SIG-M5 treated with dmso at 0.1 percent for 504 hours (cell line): ENCODE data around the gene EFCAB9.
"Not testable (repeated sequence)": the region's sequence is repeated elsewhere in the genome, so short reads cannot be mapped to it uniquely, and the experiment has no call there.

Experiments used
- DNase-seq: peaks from one replicate; lab custom pipeline; 2025; ENCODE audit not compliant: unreplicated experiment; lab: John Stamatoyannopoulos, UW

The EFCAB9 gene

DNA sequence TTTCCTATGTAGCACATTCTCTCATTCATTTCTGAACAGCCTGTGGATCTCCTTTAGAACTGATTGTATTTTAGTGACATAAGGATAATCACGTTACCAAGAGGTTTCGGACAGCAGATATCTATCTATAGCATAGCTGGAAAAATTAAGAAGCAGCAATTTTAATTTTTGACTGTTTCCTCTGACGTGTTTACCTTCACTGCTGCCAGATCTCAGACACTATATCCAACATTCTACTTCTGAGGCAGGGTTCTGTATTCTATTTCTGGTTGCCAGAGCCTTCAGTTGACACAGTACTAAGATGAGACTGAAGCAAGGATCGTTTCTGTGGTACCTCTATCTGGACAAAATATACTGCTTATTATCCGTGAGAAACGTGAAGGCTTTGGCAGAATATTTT, at the start of gene EFCAB9:
Gene EFCAB9, plus strand, starts transcription at position 301 of the 400 bp plus-strand sequence. Its CDS starts 1 bp downstream, at position 302.
- DNase-seq = no peak

- no peak for DNase-seq
Observed at GRCh38 chr5:172144291-172144815, 49.6 kb upstream of the EFCAB9 start.

DNA sequence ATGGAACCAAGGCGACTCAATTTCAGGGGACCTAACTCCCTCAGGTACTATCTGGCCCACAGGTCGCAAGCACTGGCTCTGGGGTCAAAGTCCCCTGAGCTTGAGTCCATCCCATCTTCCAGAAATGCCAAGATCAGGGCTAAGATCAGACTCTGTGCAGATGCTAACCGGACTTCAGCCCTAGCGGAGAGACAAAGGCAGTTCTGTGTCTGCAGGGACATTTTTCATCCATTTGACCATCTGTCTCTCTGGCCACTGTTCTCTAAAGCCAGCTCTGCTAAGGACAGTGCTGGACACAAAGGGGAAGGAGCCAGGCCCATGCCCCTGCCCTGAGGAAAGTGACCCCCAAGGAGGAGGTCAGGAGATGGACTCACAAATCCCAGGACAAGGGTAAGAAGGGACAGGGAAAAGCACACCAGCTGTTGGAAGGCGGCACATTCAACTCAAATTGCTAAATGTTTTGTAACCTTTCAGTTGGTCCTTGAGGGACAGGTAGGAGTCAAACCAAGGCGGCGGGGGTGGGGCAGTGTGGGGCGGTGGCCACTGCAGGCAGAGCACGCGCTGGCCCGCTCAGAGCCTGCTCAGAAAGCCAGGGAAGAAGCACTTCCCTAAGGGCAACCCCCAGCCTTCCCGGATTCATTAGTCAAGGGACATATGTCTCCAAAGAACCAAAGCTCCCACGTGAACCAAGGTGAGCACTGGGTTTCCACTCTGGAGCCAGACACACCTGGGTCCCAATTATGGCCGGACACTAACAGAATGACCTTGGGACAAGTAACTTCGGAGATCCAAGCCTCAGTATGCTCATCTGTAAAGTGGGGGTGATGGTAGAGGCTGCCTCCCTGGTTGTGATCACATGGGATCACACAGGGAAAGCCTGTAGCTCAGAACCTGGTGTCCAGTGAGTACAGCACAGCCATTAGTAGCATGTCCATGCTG, 48.8 kb upstream of the EFCAB9 start:
- DNase-seq = no peak

GRCh38 chr5:172145870-172146747, 47.9 kb upstream of the EFCAB9 start:
- DNase-seq = no peak

DNA sequence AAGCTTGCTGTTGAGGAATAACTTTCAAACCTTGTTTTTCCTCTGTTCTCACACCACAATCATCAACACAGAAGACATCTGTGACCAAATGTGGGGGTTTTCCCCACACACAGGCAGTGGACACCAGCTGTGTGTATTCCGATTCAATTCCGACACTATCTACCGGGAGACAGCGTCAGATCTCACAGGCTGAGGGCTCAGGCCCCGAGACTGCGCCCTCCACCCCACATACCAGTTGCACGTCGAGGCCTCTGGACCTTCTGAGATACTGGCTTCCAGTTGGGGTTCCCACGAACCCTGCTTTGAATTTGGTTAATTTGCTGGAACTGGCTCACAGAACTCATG, 47.3 kb upstream of the EFCAB9 start:
- DNase-seq = no peak

DNA sequence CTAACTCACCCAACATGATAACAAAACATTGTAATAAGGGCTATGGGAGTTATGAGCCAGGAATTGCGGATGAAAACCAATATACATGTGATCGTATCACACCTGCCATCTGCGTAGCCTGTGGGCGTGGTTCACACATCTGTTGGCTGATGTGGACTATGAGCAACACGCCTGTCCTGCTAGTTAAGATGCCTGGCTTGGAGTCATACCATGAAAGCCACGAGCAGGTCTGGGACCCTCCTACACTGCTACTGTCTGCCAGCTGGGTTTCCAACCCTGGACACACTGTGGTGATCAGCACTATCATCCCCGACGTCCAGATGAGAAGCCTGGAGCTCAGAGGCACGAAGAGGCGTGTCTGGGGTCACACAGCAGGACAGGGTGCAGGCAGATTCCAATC, 46.1 kb upstream of the EFCAB9 start:
- no peak for DNase-seq

DNA sequence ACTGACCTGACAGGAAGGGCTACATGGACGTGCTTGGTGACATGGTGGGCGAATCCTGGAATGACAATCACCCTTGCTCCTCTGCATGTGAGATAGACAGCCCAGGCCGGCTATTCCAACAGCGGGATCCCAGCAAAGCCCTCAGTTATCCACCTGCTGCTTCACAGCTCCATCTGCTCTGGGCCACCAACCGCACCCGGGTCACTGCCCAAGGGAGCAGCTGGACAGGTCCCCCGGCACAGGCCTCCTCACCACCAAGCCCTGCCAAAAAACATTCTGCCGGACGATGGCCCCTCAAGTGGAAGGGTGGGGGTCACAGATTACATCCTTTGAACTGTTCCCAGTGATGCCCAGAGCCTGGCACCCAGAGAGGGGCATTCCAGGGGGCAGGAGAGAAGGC, 45.6 kb upstream of the EFCAB9 start:
- DNase-seq = no peak

GRCh38 chr5:172149073-172149472, 44.9 kb upstream of the EFCAB9 start:
- DNase-seq = no peak

DNA sequence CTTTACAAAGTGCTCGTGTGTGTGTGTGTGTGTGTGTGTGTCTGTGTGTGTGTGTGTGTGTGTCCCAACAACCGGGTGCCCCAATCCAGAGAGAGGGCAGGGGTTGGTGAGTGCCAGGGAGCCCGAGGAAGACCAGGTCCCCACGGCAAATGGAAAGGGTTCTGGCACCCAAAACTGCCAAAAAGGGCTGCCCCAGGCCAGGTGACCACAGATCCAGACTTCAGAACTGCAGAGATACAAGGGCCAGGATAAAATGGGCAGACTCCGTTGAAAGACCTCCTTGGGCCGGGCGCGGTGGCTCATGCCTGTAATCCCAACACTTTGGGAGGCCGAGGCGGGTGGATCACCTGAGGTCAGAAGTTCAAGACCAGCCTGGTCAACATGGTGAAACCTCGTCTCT, 44.5 kb upstream of the EFCAB9 start:
- DNase-seq = not testable (repeated sequence)

GRCh38 chr5:172150514-172151425, 43.2 kb upstream of the EFCAB9 start:
- DNase-seq = peak; percentile 92

DNA sequence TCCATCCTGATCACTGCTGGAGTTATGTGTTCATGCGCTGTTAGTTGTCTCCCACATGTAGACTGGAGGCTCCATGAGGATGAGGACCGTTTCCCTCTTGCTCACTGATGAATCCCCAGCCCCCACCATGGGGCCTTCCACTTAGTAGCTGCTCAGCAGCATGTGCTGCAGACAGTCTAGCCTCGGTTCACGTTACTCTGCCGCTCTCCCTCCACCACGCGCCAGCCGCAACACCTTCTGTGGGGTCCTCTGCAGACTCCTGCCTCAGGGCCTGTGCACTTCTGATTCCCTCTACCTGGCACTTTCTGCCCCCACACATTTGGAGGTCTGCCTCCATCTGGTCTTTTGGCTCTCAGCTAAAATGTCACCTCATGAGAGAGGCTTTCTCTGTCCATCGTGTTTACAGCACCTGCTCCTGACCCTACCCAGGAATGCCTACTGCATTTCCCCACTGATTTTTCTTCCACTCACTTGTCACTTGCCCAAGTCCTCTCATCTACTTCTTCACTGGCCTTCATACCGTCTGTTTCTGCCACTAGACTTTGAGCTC, 42.2 kb upstream of the EFCAB9 start:
- no peak for DNase-seq

DNA sequence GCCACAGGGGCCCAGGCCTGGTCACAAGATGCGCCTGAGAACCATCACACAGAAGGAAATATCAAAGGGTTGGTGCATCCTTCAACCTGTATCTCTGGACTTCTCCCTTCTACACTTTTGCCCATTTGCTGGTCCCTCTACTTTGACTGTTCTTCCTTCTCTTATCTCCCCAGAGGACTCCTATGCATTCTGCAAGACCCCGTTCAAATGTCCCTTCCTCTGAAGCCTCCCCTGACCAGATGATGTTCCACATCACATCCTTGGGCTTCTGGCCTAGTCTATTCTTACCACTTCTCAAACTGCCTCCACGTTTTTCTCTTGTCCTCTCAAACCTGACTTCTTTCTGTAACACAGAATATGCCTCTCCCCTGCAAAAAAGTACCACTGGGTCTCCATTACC, 40.3 kb upstream of the EFCAB9 start:
- no peak for DNase-seq

- not testable (repeated sequence) for DNase-seq
Observed at GRCh38 chr5:172155101-172155500, 38.9 kb upstream of the EFCAB9 start.

GRCh38 chr5:172156541-172156994, 37.4 kb upstream of the EFCAB9 start:
- no peak for DNase-seq

GRCh38 chr5:172159016-172159415, 35.0 kb upstream of the EFCAB9 start:
- DNase-seq = no peak

DNA sequence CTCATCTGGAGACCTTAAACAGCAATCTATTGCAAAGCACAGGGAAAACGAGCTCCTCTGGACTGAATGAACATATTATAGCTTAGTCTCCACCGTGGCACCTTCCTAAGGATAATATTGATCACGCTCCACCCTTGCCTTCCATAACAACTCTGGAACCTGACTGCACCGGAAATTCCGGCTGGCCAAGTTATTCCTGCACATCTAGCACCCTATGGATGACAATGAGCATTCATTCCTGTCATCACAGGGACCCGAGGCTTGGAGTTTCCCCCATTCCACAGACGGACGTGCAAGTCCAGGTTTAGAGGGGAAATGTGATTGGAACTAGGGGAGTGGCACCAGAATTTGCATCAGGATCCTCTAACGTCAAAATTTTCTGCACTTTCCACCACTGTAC, 33.5 kb upstream of the EFCAB9 start:
- DNase-seq = no peak

- DNase-seq = peak; percentile 13
Observed at GRCh38 chr5:172162323-172162986, 31.5 kb upstream of the EFCAB9 start.

DNA sequence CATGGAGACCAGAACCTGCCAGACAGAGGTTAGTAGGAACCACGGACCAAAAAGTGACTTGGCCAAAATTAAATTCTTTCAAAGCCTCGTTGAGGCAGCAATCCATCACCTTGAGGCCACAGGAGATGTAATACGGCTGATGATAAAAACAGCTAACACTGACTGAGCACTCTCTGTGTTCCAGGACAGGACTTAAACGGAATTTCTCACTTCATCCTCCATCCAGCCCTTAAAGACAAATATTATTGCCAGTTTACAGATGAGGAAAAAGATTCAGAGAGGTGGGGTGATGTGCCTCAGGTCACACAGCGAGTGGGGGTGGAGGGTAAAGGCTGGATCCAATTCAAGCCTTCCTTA, 31.0 kb upstream of the EFCAB9 start:
- no peak for DNase-seq

DNA sequence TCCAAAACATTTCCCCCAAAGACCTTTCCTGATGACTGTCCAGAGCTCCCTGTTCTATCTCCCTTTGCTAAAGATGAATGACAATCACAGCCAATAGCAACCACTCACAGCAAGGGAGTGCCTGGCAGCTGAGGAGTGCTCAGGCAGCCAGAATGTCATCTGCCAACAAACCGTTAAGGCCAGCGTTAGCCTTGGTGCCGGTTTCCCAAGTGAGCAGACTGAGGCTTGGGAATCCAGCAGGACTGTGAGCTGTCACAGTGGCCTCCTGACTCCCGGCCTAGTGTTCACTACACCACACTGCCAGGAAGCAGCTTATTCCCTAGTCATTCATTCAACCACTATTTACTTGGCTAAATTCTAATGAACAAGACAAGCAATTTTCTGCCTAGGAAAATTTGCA, 30.6 kb upstream of the EFCAB9 start:
- DNase-seq = no peak

DNA sequence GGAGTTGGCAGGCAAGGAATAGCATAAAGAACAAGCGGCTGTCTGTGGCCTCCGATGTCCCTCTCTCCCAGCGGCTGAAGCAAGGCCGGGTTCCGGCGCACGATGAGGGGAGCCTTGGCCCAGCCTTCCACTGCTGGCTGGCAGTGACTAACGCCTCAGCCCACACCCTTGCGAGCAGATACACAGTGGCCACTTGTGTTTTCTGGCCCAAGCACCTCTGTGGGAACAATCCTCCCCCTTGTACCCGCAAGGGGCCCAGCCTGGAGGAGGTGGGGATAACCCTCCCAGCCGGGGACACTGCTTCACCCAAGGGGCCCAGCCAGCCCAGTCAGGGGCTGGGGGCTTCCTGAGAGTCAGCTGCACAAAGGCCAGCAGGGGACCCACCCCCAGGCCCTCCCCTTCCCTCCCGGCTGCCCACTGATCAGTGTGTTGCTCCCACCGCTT, 29.2 kb upstream of the EFCAB9 start:
- no peak for DNase-seq
